GM12878 (cell line): ENCODE data around the gene POMC. TPM values are rescaled to one million over a fixed set of nuclear protein-coding genes. Genes with fewer than 3 reads are reported as not detected.

Experiments used
- ATAC-seq: fragments of 200-7000 bp; cut with Tn5 transposase; 3 replicates; pipeline ENCODE4 v1.9.1; 2020; ENCODE audit warnings: mild to moderate bottlenecking, moderate library complexity
- BruUV-seq: library from RNA; stranded (reverse); fragments of 400-500 nt; replicated peaks from 2 replicates; lab custom pipeline; 2021; lab: Mats Ljungman, UMichigan
- CTCF ChIA-PET: fragments of 300-600 bp; sonication (Branson Sonifier 250); formaldehyde crosslinking; extraction: SDS; loops from one replicate; lab custom pipeline; 2021; ENCODE audit warnings: inconsistent platforms; lab: Yijun Ruan, JAX
- POLR2A ChIA-PET: fragments of 350-600 bp; formaldehyde crosslinking; extraction: SDS; loops from one replicate; lab custom pipeline; 2021; ENCODE audit warnings: inconsistent platforms; lab: Charles Lee
- RAD21 ChIA-PET: fragments of 300-600 bp; sonication (Branson Sonifier 250); formaldehyde crosslinking; loops from one replicate; lab custom pipeline; 2023; ENCODE audit warnings: antibody characterized with exemption; ENCODE audit not compliant: unreplicated experiment; lab: Charles Lee
- SMC1A ChIA-PET: fragments of 300-600 bp; sonication (Branson Sonifier 250); formaldehyde crosslinking; loops from one replicate; lab custom pipeline; 2023; ENCODE audit not compliant: unreplicated experiment, uncharacterized antibody; lab: Charles Lee
- DNase-seq: peaks from one replicate; pipeline ENCODE4 v3.0.0-alpha.2; 2011; ENCODE audit warnings: low read depth, low spot score
- FAIRE-seq: peaks from 3 replicates; lab custom pipeline; 2011; peaks lifted over from hg19 to GRCh38; lab: Jason Lieb, UNC
- H2AFZ ChIP-seq: 2 replicates; pipeline ENCODE4 v1.6.0; 2011; ENCODE audit warnings: low read depth, low read length, control low read depth; ENCODE audit not compliant: control insufficient read depth
- H3K27ac ChIP-seq: 2 replicates; pipeline ENCODE4 v1.5.1; 2011; ENCODE audit warnings: control low read depth; ENCODE audit not compliant: control insufficient read depth, insufficient read depth
- H3K27me3 ChIP-seq, 2 experiments: replicated peaks in 1 of 2; 2 replicates each; pipeline versions ENCODE4 v1.6.0 to v1.6.1; 2011; ENCODE audit warnings: low read length in 1 of 2; ENCODE audit not compliant: control insufficient read depth in 2 of 2, insufficient read depth in 2 of 2
- H3K36me3 ChIP-seq, 2 experiments: 2 replicates each; pipeline ENCODE4 v1.5.1; 2011; ENCODE audit warnings: low read length in 1 of 2; ENCODE audit not compliant: control insufficient read depth in 2 of 2, insufficient read depth in 2 of 2
- H3K4me1 ChIP-seq: 2 replicates; pipeline ENCODE4 v1.6.1; 2011; ENCODE audit warnings: mild to moderate bottlenecking, low read length, moderate library complexity, mixed read lengths; ENCODE audit not compliant: control insufficient read depth, insufficient read depth
- H3K4me2 ChIP-seq: 2 replicates; pipeline ENCODE4 v1.6.0; 2011; ENCODE audit warnings: control low read depth; ENCODE audit not compliant: control insufficient read depth, insufficient read depth
- H3K4me3 ChIP-seq: fragments of 200-600 bp; sonication (generic); 2 replicates; pipeline ENCODE4 v1.5.1; 2016
- H3K79me2 ChIP-seq: 2 replicates; pipeline ENCODE4 v1.6.0; 2011; ENCODE audit warnings: low read length; ENCODE audit not compliant: control insufficient read depth, insufficient read depth
- H3K9ac ChIP-seq: 2 replicates; pipeline ENCODE4 v1.8.0; 2011; ENCODE audit warnings: low read length, control low read depth, mixed read lengths; ENCODE audit not compliant: control insufficient read depth, insufficient read depth
- H3K9me3 ChIP-seq: replicated peaks from 3 replicates; pipeline ENCODE4 v1.5.1; 2011; ENCODE audit warnings: mild to moderate bottlenecking, low read length; ENCODE audit not compliant: control insufficient read depth, insufficient read depth
- H4K20me1 ChIP-seq: 2 replicates; pipeline ENCODE4 v1.6.0; 2011; ENCODE audit not compliant: control insufficient read depth, insufficient read depth
- BACH1 ChIP-seq: fragments of 450-650 bp; IDR thresholded peaks from 2 replicates; pipeline ENCODE4 v1.6.1; 2017; ENCODE audit warnings: mild to moderate bottlenecking, borderline replicate concordance
- CHD1 ChIP-seq: IDR thresholded peaks from 2 replicates; pipeline ENCODE4 v1.6.1; 2012; ENCODE audit warnings: low read depth, low read length, improper control_type of control experiment
- CHD4 ChIP-seq: fragments of 200-600 bp; sonication (generic); IDR thresholded peaks from 2 replicates; pipeline ENCODE4 v1.6.1; 2016; ENCODE audit warnings: mild to moderate bottlenecking
- CREB1 ChIP-seq: IDR thresholded peaks from 2 replicates; pipeline ENCODE4 v1.6.1; 2012; ENCODE audit warnings: low read depth, mild to moderate bottlenecking, inconsistent platforms
- EGR1 ChIP-seq, 2 experiments: IDR thresholded peaks; 1 replicate in 1 of 2; 2 replicates in 1 of 2; pipeline ENCODE4 v1.6.1; 2011 to 2012; ENCODE audit warnings: low read depth in 2 of 2, low read length in 2 of 2, borderline replicate concordance in 1 of 2, mild to moderate bottlenecking in 1 of 2, moderate library complexity in 1 of 2
- HDAC6 ChIP-seq: fragments of 200-600 bp; sonication (generic); IDR thresholded peaks from one replicate; pipeline ENCODE4 v1.8.0; 2017; ENCODE audit warnings: antibody characterized with exemption; ENCODE audit not compliant: unreplicated experiment
- JUND ChIP-seq: IDR thresholded peaks from 2 replicates; pipeline ENCODE4 v1.6.1; 2012; ENCODE audit warnings: low read depth, mild to moderate bottlenecking, low read length, improper control_type of control experiment, moderate library complexity
- KDM1A ChIP-seq: fragments of 200-600 bp; sonication (generic); IDR thresholded peaks from 2 replicates; pipeline ENCODE4 v1.6.1; 2016; ENCODE audit warnings: borderline replicate concordance
- LARP7 ChIP-seq: fragments of 450-650 bp; IDR thresholded peaks from 2 replicates; pipeline ENCODE4 v1.6.1; 2017; ENCODE audit warnings: mild to moderate bottlenecking
- POLR2AphosphoS5 ChIP-seq: IDR thresholded peaks from 2 replicates; pipeline ENCODE4 v1.6.1; 2011; ENCODE audit warnings: mild to moderate bottlenecking, low read length, inconsistent platforms
- RUNX3 ChIP-seq: IDR thresholded peaks from 2 replicates; pipeline ENCODE4 v1.6.1; 2012; ENCODE audit warnings: low read length, inconsistent platforms
- SP1 ChIP-seq: IDR thresholded peaks from one replicate; pipeline ENCODE4 v1.6.1; 2011; ENCODE audit warnings: low read depth, low read length
- STAT1 ChIP-seq: fragments of 450-650 bp; conservative IDR thresholded peaks from 2 replicates; pipeline ENCODE4 v1.6.1; 2014; ENCODE audit warnings: antibody characterized with exemption, mild to moderate bottlenecking
- TCF7 ChIP-seq: IDR thresholded peaks from 2 replicates; pipeline ENCODE4 v1.6.1; 2014; ENCODE audit warnings: antibody characterized with exemption, borderline replicate concordance
- ZBTB11 ChIP-seq: fragments of 450-650 bp; formaldehyde crosslinking; IDR thresholded peaks from 2 replicates; pipeline ENCODE4 v1.5.0; 2022; ENCODE audit warnings: mild to moderate bottlenecking, missing genetic modification characterization
- ZBTB33 ChIP-seq: fragments of 450-650 bp; IDR thresholded peaks from 2 replicates; pipeline ENCODE4 v1.6.1; 2017; ENCODE audit warnings: mild to moderate bottlenecking
- ZNF24 ChIP-seq: fragments of 450-650 bp; IDR thresholded peaks from 2 replicates; pipeline ENCODE4 v1.6.1; 2017; ENCODE audit warnings: antibody characterized with exemption, mild to moderate bottlenecking
- ZNF274 ChIP-seq: IDR thresholded peaks from one replicate; pipeline ENCODE4 v1.8.0; 2011; ENCODE audit not compliant: insufficient read length, insufficient read depth
- WGBS: methylation state at CpG from one replicate; pipeline ENCODE4 v1.1.6; 2016; ENCODE audit warnings: low lambda C conversion rate; ENCODE audit not compliant: insufficient replicate concordance, insufficient coverage; ENCODE audit errors: missing lambda C conversion rate; 5-methylcytosine and 5-hydroxymethylcytosine counted together
- in situ Hi-C: fragments of 300-500 bp; cut with MboI; formaldehyde crosslinking; loops from 9 replicates; pipeline ENCODE4 v1.14.3; 2018; ENCODE audit warnings: mixed read lengths
- intact Hi-C: fragments of 100-400 bp; cut with micrococcal nuclease; formaldehyde crosslinking; loops from one replicate; pipeline ENCODE4 v1.14.2; 2022; ENCODE audit not compliant: unreplicated experiment
- polyA plus RNA-seq, 11 experiments: library from polyadenylated mRNA; depleted of rRNA in 4 of 11; unstranded in 6 of 11; stranded (reverse) in 5 of 11; fragments of >200 nt; fragmentation: Nextera tagmentation in 4 of 11; fragmentation: Illumina TruSeq in 1 of 11; extraction: Ambion mirVana in 4 of 11; extraction: Trizol in 1 of 11; gene quantifications; 1 replicate in 1 of 11; 2 replicates in 10 of 11; pipeline versions ENCODE4 v1.2.1 to v1.2.3, GENCODE V29; 2011 to 2016; ENCODE audit warnings: inconsistent platforms in 2 of 11, missing spikeins in 2 of 11, low read depth in 1 of 11
- total RNA-seq, 4 experiments: library from RNA; depleted of rRNA in 3 of 4; stranded (reverse); fragments of >200 nt in 3 of 4; fragmentation: Illumina TruSeq in 1 of 4; extraction: Trizol in 1 of 4; gene quantifications; 2 replicates each; pipeline versions ENCODE4 v1.2.1 to v1.2.3, GENCODE V29; 2013 to 2021

The POMC gene
- total and polyA plus RNA-seq, 10 of the 15 experiments (the other 5 are each of a cell fraction or from before 2014, with no cell fraction given), result 0.05 to 14.7 (median 6.8) TPM; not detected in 1

- H3K9me3 ChIP-seq, result no peaks in the 10 kb centered on the region
- H3K9ac ChIP-seq, result no peak overlapping the region
- FAIRE-seq, result no peak
- ChIA-PET SMC1A (no interaction called here), POLR2A (no interaction called here), RAD21 (no interaction called here), CTCF (interaction anchor here (1.0 kb wide), 1 partner anchor 16 kb away, joined by 3 read pairs; no protein-coding TSS in a partner anchor)
- H3K4me2 ChIP-seq, result no peak overlapping the region
- H3K79me2 ChIP-seq, result no peaks in the 10 kb centered on the region
- no peaks in the 10 kb centered on the region for H3K4me1 ChIP-seq
- in situ Hi-C loops (no loop called here), intact Hi-C loops (no loop called here)
- H3K27me3 ChIP-seq, result no peaks in the 10 kb centered on the region; a peak in 2 of 4 replicates
- ATAC-seq, result no peak
- DNase-seq, result no peak
- H3K36me3 ChIP-seq, result no peaks in the 10 kb centered on the region
- no peak overlapping the region for H2AFZ ChIP-seq
- H4K20me1 ChIP-seq, result no peaks in the 10 kb centered on the region
- H3K4me3 ChIP-seq, result no peak overlapping the region
- no peak overlapping the region for H3K27ac ChIP-seq
- TF ChIP-seq JUND, result no peak
- TF ChIP-seq LARP7, result no peak
- no peak for TF ChIP-seq HDAC6
- TF ChIP-seq ZNF24, result no peak
- no peak for TF ChIP-seq ZBTB33
- no peak for TF ChIP-seq BACH1
- no peak for TF ChIP-seq RUNX3
- TF ChIP-seq EGR1 (IDR thresholded peaks at IDR 0.05; ENCODE audit: borderline replicate concordance in 1 of 2, low read depth in 2 of 2, low read length in 2 of 2), result no peak
- no peak for TF ChIP-seq STAT1
- no peak for TF ChIP-seq CHD1
- no peak for TF ChIP-seq POLR2AphosphoS5
- no peak for TF ChIP-seq KDM1A
- no peak for TF ChIP-seq TCF7
- TF ChIP-seq SP1, result no peak
- TF ChIP-seq CREB1, result no peak
- TF ChIP-seq ZBTB11, result no peak
- no peak for TF ChIP-seq ZNF274
- no peak for TF ChIP-seq CHD4
- BruUV-seq, result no TSS peak
- 89% methylated on average over 6 of the region's 6 CpGs for WGBS
Observed at GRCh38 chr2:25149646-25150045, 18.7 kb downstream of the POMC start.
